HG03460 (cell line): ENCODE measurements around the gene CCL2.
"Not testable (repeated sequence)": the region's sequence is repeated elsewhere in the genome, so short reads cannot be mapped to it uniquely, and the experiment has no call there.

ENCODE experiments used
- ATAC-seq: cut with Tn5 transposase; IDR thresholded peaks from one replicate; pipeline ENCODE4 v1.9.1; 2021; ENCODE audit not compliant: unreplicated experiment

The CCL2 gene

DNA sequence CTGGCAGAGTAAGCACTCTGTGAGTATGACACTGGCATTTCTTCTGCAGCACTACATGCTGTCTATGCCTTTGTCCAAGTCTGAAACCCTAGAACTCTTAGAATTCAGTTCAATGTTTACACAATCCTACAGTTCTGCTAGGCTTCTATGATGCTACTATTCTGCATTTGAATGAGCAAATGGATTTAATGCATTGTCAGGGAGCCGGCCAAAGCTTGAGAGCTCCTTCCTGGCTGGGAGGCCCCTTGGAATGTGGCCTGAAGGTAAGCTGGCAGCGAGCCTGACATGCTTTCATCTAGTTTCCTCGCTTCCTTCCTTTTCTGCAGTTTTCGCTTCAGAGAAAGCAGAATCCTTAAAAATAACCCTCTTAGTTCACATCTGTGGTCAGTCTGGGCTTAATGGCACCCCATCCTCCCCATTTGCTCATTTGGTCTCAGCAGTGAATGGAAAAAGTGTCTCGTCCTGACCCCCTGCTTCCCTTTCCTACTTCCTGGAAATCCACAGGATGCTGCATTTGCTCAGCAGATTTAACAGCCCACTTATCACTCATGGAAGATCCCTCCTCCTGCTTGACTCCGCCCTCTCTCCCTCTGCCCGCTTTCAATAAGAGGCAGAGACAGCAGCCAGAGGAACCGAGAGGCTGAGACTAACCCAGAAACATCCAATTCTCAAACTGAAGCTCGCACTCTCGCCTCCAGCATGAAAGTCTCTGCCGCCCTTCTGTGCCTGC lies at the start of gene CCL2:
CCL2 (plus strand) TSS at position 635 of the 730 bp plus-strand sequence; CDS start at position 700, 65 bp downstream.
- no peak for ATAC-seq

DNA sequence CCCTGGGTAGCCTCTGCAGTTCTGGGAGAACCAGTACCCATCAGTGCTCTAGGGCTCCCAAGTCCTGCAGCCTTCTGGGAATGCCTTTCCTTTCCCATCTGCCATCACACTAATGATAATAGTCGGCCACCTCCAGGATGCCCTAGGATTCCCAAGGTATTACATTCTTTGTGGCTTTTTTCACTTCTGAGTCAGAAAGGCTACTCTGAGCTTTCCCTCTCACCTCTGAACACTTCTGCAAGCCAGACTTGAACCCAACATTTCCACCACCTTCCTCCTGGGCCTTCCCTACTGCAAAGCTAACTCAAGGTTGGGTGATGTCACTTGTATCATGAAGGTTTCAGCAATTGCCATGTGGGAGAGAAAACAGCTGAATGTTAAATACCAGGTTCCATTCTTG lies 49.7 kb upstream of the CCL2 start:
- no peak for ATAC-seq

DNA sequence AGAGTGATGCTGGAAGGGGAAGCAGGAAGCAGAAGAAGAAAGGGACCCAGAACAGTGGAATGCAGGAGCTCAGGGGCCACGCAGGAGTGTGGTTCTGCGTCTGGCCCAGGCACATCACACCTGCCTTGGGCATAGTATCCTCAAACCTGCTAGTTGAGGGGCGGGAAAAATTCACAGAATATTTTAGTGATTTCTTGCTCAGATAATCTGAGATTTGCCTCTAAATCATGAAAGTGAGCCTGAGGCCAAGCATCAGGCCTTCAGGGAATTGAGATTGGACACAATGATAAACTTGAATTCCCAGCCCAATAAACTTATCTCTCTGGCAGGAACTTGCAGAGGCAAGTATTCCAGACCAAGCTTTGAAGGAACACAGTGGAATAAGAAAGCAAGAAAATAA lies 48.5 kb upstream of the CCL2 start:
- no peak for ATAC-seq

DNA sequence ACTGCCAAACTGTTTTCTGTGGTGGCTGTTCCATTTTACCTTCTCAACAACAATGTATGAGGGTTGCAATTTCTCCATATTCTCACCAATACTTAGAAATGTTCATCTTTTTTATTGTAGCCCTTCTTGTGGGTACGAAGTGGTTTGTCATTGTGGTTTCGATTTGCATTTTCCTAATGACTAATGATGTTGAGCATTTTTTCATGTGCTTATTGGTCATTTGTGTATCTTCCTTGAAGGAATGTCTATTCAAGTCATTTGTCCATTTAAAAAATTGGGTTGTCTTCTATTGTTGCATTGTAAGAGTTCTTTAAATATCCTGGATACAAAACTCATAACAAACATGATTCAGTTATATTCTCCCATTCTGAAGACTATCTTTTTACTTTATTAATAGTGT lies 47.5 kb upstream of the CCL2 start:
- no peak for ATAC-seq

DNA sequence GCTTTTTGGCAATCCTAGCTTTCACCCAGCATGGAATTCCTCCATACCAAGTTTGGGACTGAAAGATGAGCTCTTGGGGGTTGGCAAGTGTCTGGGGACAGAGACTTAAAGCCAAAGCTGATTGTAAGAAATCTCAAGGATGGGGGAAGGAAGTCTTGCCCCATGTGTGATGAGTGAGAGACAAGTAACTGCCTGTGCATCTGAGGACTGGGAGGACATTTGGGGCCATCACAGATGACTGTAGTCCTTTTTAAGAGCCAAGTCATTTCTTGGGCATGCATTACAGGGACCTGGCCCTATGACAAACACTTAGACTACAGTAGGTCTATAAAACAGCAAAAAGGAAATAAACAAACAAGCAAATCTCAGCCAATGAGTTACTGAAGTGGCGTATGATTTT lies 36.3 kb upstream of the CCL2 start:
- ATAC-seq, result no peak

DNA sequence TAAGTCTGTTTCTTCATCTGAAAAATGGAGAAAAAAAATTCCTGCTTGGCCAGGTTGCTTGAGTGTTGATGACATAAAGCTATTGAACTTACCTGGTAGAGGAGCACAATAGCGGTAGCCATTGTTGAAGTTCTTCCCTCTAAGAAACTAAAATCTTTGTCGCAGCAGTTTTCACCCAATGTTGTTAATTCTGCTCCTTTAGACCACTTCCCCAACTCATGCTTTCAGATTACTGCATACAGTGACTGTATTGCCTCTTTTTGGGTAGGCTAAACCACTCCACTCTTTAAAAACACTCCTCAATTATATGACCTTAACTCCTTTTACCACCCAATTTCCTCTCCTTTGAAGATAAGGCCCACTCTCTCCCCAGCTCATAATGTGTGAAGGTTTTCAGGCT lies 35.7 kb upstream of the CCL2 start:
- ATAC-seq, result no peak

DNA sequence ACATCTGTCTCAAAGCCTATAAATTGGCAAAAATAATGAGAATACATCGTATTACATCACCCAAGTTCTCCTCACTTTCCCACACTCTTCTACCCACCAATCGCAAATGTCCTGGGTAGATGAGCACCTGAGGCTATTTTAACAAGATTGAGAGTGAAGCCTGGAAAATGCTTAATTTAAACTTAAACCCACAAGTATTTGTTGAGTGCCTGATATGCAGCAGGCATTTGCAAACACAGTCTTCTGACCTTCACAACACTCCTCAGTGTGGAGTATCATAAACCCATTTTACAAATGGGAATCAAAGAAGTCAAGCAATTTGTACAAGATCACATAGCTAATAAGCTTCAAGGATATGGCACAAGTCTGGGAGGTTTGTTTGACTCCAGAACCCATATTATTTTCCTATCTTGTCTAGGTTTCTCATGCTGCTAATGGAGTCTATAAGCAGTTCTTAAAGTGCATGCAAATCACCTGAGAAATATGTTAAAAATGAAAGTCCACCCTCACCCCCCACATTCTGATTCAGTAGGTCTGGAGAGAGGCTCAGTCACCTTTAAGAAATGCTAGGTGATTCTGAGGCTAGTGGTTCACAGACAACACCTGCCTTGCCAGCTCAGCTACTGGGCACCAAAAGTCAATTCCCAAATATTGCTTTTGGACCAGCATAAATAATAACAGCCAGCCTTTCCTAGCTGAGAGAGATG lies 34.9 kb upstream of the CCL2 start:
- ATAC-seq, result no peak

DNA sequence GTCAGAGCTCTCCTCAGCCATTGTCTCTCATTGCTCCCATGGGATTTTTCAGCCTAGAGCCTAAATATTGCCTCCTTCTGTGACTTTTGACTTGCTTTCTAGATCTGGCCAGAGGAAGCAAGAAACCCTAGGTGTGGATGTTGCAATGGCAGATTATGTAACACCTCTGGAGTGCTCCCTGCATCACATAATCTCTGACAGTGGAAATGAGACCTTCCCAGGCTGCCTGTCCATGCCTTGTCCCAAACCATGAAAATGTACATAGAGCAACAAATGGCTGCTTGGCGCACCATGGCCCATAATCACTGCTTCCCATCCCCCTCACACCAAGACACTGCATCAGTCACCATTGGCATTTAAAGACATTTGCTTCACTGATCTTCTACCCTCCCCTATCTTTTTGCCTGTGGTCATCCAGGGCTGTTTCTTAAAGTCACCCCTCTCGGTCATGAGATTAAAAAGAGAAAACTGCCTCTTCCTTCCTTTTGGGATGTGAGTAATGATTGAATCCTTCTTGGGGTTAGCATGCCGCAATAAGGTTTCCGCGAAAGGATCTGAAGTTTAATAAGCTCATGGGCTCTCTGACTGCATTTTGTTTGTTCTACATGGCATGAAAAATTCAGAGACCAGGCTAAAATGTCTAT lies 34.2 kb upstream of the CCL2 start:
- ATAC-seq, result no peak

DNA sequence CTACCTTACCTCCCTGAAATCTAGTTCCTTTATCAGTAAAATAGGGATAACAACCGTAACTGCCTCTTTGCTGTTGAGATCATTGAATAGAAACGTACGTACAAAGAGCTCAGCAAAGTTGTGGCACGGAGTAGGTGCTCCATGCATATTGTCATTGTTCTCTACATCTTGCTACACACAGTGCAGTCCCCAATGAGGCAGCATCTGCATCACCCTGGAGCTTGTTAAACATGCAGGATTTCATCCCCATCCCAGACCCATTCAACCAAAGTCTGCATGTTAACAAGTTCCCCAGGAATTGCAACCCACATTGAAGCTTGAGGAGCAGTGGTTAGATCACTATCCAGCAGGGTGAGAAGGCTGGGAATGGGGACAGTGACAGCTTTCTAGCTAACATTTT lies 33.7 kb upstream of the CCL2 start:
- ATAC-seq, result no peak

DNA sequence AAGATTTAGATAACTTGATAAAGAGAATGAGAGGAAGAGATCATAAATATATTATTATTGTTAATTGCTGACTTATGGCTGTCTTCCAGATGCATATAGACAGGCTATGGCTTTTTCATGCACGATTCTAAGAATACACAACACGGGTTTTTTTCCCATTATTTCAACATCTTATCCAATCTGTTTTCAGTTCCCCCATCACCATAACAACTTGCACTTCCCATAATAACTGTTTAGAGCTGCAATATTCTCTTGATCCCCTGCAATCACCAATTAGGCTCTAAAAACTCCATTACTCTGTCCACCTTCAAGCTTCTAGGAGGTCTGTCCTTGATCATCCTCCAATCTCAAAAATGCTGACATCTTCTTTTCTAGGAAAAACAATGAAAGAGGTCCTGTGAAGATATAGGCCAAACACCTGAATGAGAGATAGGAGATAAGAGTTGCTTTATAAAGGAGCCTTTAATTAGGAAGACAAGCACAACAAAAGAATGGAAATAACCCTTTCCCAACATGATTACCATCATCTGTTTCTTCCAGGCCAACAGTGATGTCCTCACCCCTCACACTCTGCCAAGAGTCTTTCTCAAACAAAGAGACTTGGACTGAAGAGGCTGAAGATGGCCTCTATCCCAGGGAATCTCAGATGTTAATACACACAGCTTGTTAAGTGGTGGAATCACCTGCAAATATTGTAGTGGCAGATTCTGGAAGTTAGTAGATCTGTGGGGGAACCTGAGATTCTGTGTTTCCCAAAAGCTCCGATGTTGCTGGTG lies 32.2 kb upstream of the CCL2 start:
- ATAC-seq, result no peak

DNA sequence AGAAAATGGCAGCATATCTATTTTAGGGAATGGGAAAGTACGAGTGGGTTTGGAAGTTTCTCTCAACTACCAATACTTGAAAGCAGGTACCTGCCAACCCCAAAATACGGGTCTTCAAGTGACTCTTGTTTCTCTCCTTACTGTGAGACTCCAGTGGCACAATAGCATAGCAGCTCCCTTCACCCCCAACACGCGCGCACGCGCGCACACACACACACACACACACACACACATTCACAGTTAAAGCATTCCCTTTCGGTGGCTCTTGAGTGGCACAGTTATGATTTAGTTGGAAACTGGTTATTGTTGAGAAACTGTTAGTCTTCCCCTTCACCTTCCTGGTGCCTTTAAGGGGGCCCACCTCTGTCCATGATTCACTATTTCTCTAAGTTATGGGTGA lies 30.0 kb upstream of the CCL2 start:
- ATAC-seq, result no peak

DNA sequence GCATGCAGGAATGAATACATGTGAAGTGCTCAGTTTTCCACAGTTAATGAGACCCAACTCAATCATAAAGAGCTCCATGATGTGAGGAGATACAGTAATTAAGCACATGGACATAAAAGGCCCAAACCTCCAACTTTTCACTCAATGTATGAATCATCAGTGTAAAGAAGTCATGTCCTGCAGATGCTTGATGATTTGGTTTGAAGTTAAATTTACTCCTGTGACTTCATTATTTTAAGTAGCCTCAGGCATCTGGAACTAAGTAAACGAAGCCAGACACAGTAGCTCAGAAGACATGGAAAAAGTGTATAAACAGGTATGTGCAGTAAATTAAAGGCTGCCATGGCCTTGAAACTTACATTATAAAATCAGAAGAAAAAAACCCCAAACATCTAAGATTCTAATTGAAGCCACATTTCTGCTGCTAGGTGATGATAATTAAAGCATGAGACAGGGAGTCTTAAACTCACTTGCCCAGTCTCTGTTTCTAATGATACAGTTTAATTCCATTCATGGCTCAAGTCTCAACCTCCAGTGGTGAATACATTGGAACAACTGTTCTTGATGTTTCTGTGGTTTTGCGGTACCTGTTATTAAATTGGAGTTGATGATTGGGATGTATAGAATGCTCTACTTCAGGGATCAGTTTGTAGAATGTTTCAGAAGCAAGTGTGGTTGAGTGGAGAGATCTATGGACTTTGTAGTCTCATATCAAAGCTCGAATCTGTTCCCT lies 28.9 kb upstream of the CCL2 start:
- no peak for ATAC-seq

DNA sequence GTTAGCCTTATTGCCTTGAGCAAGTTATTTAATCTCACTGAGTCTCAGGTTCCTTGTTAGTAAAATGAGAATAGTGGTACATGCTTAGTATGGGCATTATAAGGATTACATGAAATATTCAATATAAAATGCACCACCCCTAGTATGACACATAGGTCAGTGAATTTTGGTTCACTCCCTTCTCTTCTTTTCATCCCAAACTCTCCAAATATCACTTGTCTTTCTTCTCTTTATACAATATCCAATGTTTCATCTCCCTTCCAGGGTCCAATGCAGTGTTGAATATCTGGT lies 28.4 kb upstream of the CCL2 start:
- no peak for ATAC-seq

DNA sequence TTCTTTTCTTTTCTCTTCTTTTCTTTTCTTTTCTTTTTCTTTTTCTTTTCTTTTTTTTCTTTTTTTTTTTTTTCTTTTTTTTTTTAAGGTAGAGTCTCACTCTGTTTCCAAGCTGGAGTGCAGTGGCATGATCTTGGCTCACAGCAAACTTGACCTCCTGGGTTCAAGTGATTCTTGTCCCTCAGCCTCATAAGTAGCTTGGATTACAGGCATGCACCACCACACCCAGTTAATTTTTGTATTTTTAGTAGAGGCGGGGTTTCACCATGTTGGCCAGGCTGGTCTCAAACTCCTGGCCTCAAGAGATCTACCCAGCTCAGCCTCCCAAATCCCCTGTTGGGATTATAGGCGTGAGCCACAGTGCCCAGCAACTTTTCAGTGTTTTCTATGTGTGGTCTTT lies 27.8 kb upstream of the CCL2 start:
- ATAC-seq, result not testable (repeated sequence)

DNA sequence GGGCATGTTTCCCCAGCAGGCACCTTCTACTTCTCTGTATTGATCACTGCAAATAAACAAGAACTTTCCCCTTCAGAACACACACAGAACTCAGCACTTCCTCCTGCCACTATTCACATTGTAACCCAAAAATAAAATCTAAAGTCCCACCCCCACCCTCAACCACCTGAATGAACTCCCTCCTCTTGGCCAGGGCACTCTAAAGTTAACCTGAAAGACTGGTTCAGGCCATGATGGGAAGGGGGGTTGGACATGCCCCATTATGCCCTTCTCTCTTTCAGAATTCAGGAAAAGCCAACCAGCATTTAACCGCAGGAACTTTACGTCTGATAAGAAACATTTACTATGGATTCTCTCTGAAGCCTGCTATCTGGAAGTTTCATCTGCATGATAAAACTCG lies 27.4 kb upstream of the CCL2 start:
- ATAC-seq, result no peak

DNA sequence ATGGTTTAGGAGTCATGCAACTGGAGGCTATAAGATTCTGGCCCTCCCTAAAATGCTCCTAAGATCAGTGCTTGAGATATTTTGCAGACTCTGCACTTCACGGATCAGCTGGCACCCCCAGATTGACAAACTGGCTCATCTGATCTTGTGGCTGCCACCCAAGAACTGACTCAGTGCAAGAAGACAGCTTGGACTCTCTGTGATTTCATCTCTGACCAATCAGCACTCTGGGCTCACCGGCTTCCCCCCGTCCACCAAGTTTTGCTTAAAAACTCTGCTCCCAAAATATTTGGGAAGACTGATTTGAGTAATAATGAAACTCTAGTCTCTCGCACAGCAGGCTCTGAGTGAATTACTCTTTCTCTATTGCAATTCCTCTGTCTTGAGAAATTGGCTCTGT lies 26.3 kb upstream of the CCL2 start:
- no peak for ATAC-seq

DNA sequence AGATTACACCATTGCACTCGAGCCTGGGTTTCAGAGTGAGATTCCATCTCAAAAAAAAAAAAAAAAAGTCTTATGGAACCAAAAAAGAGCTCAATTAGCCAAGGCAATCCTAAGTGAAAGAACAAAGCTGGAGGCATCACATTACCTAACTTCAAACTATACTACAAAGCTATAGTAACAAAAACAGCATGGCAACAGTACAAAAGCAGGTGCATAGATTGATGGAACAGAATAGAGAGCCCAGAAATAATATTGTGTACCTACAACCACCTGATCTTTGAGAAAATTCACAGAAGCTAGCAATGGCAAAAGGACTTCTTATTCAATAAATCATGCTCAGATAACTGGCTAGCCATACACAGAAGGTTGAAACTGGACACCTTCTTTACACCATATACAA lies 24.7 kb upstream of the CCL2 start:
- no peak for ATAC-seq

DNA sequence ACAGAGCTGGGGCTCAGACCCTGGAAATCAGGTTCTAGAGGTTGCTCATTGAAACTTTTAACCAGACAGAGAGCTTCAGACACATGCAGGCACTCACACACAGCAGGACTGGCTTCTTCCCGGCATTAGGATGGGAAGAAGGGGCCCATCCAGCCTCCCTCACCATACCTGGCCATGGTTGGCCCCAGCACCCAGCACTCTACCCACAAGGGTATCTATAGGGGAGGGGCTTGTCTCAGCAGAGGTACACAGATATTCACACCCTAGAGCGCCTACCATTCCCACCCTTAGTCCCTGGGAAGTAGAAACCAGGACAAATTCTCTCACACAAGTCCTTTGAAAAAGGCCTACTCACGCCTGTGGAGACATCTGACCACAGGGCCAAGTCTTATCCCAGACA lies 20.5 kb upstream of the CCL2 start:
- ATAC-seq, result no peak

DNA sequence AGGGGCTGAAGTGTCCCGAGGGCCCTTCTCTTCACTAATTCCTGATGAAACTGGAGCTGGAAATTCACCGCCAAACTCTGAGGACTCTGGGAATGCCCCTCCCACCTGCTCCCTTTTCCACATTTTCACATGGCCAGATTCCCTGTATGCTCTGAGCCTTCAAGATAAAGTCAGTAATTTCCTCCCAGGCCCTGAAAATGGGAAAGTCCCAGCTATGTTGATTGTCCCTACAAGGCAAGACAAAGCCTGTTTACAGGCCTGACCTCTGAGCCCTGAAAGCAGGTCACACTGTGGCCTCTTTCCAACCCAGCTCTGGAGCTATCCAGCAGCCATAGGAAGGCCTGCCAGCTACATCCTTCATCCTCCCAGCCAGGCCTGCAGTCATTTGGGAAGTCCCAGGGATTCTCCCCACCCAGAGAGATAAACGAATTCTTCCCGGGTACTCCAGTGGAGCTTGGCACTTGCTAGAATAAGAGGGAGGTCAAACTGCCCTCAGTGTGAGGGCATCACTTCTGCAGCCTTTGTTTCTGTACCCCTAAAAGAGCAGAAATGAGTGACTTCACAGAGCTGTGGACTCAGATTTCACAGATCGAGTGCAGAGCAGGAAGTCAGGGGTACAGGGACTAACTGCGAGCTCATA lies 19.6 kb upstream of the CCL2 start:
- no peak for ATAC-seq

DNA sequence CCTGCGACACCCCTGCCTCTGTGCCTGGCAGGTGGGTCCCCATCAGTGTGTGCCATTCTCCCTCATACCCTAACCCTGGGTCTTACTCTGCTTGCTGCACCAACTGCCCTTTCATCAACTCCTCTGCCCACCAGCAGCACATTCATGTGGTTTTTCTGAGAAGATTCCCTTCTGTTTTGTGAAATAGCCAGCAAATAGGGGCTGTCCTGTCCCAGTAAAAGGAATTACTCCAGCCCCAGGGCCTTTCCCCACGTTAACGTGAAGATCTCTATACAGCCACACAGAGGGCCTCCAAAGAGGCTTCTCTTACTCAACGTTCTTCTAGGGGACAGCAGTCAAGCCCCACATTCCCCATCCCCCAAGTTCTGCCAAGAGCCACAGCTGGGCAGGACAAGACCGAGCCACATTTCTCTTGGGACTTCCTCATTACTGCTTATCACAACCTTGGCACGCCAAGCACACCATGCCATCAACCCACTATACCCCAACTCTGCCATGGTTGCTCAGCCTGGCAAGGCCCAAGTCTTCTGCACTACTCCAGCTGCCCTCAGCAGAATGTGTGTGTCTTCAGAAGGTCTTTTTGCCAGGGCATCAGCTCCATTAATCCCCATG lies 18.7 kb upstream of the CCL2 start:
- ATAC-seq, result no peak
